GM18870 (cell line): ENCODE data around the gene ARHGEF17.
A peak's percentile ranks its signal among the peaks of the same experiment; 100 is the strongest.
"Not testable (repeated sequence)": the region's sequence is repeated elsewhere in the genome, so short reads cannot be mapped to it uniquely, and the experiment has no call there.

ENCODE experiments used
- ATAC-seq: cut with Tn5 transposase; IDR thresholded peaks from one replicate; pipeline ENCODE4 v1.9.1; 2021; ENCODE audit warnings: moderate library complexity; ENCODE audit not compliant: unreplicated experiment

Gene ARHGEF17

GRCh38 chr11:73308003-73308960 is at the start of gene ARHGEF17:
TSS of gene ARHGEF17 (plus strand) at chr11:73308276. CDS start at chr11:73308639, 363 bp downstream.
- ATAC-seq, result peak; percentile 21

- no peak for ATAC-seq
Measured at GRCh38 chr11:73259406-73260126, 48.5 kb upstream of the ARHGEF17 start.

GRCh38 chr11:73260127-73260457 is 48.0 kb upstream of the ARHGEF17 start:
- no peak for ATAC-seq

- ATAC-seq, result no peak
Measured at GRCh38 chr11:73262851-73263495, 45.1 kb upstream of the ARHGEF17 start.

GRCh38 chr11:73263640-73264039 is 44.4 kb upstream of the ARHGEF17 start:
- no peak for ATAC-seq

GRCh38 chr11:73265278-73265810 is 42.7 kb upstream of the ARHGEF17 start:
- ATAC-seq, result no peak

GRCh38 chr11:73265853-73266645 is 42.0 kb upstream of the ARHGEF17 start:
- ATAC-seq, result no peak

GRCh38 chr11:73266646-73267020 is 41.4 kb upstream of the ARHGEF17 start:
- ATAC-seq, result no peak

GRCh38 chr11:73267122-73267846 is 40.8 kb upstream of the ARHGEF17 start:
- no peak for ATAC-seq

GRCh38 chr11:73267906-73268540 is 40.1 kb upstream of the ARHGEF17 start:
- no peak for ATAC-seq

- no peak for ATAC-seq
Measured at GRCh38 chr11:73268671-73269271, 39.3 kb upstream of the ARHGEF17 start.

- ATAC-seq, result no peak
Measured at GRCh38 chr11:73269459-73270015, 38.5 kb upstream of the ARHGEF17 start.

GRCh38 chr11:73270016-73270854 is 37.8 kb upstream of the ARHGEF17 start:
- no peak for ATAC-seq

GRCh38 chr11:73270855-73271477 is 37.1 kb upstream of the ARHGEF17 start:
- ATAC-seq, result no peak

GRCh38 chr11:73271478-73271865 is 36.6 kb upstream of the ARHGEF17 start:
- not testable (repeated sequence) for ATAC-seq

- no peak for ATAC-seq
Measured at GRCh38 chr11:73271936-73272679, 36.0 kb upstream of the ARHGEF17 start, which contains the start of gene P2RY6. TSS of gene P2RY6 (plus strand) at chr11:73272338. CDS start at chr11:73296519, 24,181 bp downstream.

GRCh38 chr11:73272680-73273038 is 35.4 kb upstream of the ARHGEF17 start:
- ATAC-seq, result no peak
